SK-N-SH (cell line): ENCODE results near the gene ELANE. TPM values are rescaled to one million over a fixed set of nuclear protein-coding genes. Genes with fewer than 3 reads are reported as not detected.

Source experiments
- CTCF ChIA-PET: fragments of 300-600, 350-600 bp; formaldehyde crosslinking; extraction: SDS; loops from one replicate; lab custom pipeline; 2021; lab: Yijun Ruan, JAX
- POLR2A ChIA-PET: fragments of 350-600 bp; sonication (Branson Sonifier 250); formaldehyde crosslinking; extraction: SDS; loops from one replicate; lab custom pipeline; 2020; ENCODE audit warnings: antibody characterized with exemption, inconsistent platforms; lab: Yijun Ruan, JAX
- DNase-seq: peaks from one replicate; pipeline ENCODE4 v3.0.0; 2012
- H2AFZ ChIP-seq: fragments of 200-600 bp; sonication (generic); 2 replicates; pipeline ENCODE4 v1.8.1; 2016; ENCODE audit warnings: antibody characterized with exemption, mild to moderate bottlenecking, low read depth
- H3F3A ChIP-seq: fragments of 200-600 bp; sonication (generic); replicated peaks from 2 replicates; pipeline ENCODE3; 2016; ENCODE audit warnings: antibody characterized with exemption, mild to moderate bottlenecking; ENCODE audit not compliant: insufficient read depth
- H3K27ac ChIP-seq, 2 experiments: fragments of 200-500 bp in 1 of 2; fragments of 200-600 bp in 1 of 2; sonication (Bioruptor generic) in 1 of 2; sonication (generic), shearing (Covaris generic) in 1 of 2; 2 replicates each; pipeline versions ENCODE4 v1.5.1 to v1.6.1; 2014 to 2016; ENCODE audit warnings: low read depth in 2 of 2, inconsistent platforms in 1 of 2, low read length in 1 of 2, mild to moderate bottlenecking in 1 of 2, mixed read lengths in 1 of 2
- H3K27me3 ChIP-seq: fragments of 200-600 bp; sonication (generic), shearing (Covaris generic); 2 replicates; pipeline ENCODE4 v1.6.1; 2016; ENCODE audit warnings: mixed run types; ENCODE audit not compliant: insufficient read depth
- H3K36me3 ChIP-seq, 2 experiments: fragments of 200-500 bp in 1 of 2; fragments of 200-600 bp in 1 of 2; sonication (Bioruptor generic) in 1 of 2; sonication (generic) in 1 of 2; replicated peaks in 1 of 2; 2 replicates each; pipeline versions ENCODE3 to v1.5.1; 2014 to 2016; ENCODE audit warnings: low read length in 1 of 2, mild to moderate bottlenecking in 1 of 2; ENCODE audit not compliant: insufficient read depth in 2 of 2, control insufficient read depth in 1 of 2
- H3K4me1 ChIP-seq, 2 experiments: fragments of 200-500 bp in 1 of 2; fragments of 200-600 bp in 1 of 2; sonication (Bioruptor generic) in 1 of 2; sonication (generic), shearing (Covaris generic) in 1 of 2; 2 replicates each; pipeline versions ENCODE4 v1.5.1 to v1.6.1; 2014 to 2016; ENCODE audit warnings: low read depth in 1 of 2, low read length in 1 of 2, mixed run types in 1 of 2; ENCODE audit not compliant: insufficient read depth in 2 of 2, control insufficient read depth in 1 of 2
- H3K4me2 ChIP-seq: fragments of 200-600 bp; sonication (generic), shearing (Covaris generic); 2 replicates; pipeline ENCODE4 v1.6.1; 2017; ENCODE audit warnings: mixed run types
- H3K4me3 ChIP-seq, 2 experiments: fragments of 200-500 bp in 1 of 2; fragments of 200-600 bp in 1 of 2; sonication (Bioruptor generic) in 1 of 2; sonication (generic), shearing (Covaris generic) in 1 of 2; 2 replicates each; pipeline versions ENCODE4 v1.5.1 to v1.8.1; 2014 to 2016; ENCODE audit warnings: low read depth in 2 of 2, inconsistent platforms in 1 of 2, low read length in 1 of 2, mild to moderate bottlenecking in 1 of 2, mixed read lengths in 1 of 2, moderate library complexity in 1 of 2
- H3K79me2 ChIP-seq: fragments of 200-600 bp; sonication (generic); 2 replicates; pipeline ENCODE4 v1.8.1; 2017; ENCODE audit warnings: mild to moderate bottlenecking; ENCODE audit not compliant: insufficient read depth
- H3K9ac ChIP-seq: fragments of 200-600 bp; sonication (generic); 2 replicates; pipeline ENCODE4 v1.6.1; 2017; ENCODE audit warnings: mixed run types
- H3K9me2 ChIP-seq: fragments of 200-600 bp; sonication (generic); 2 replicates; pipeline ENCODE4 v1.6.1; 2017; ENCODE audit warnings: mixed run types
- H3K9me3 ChIP-seq: fragments of 200-600 bp; sonication (generic); 2 replicates; pipeline ENCODE4 v1.6.1; 2017; ENCODE audit warnings: mixed run types, mild to moderate bottlenecking, moderate library complexity
- H4K20me1 ChIP-seq: fragments of 200-600 bp; sonication (generic); 2 replicates; pipeline ENCODE4 v1.6.1; 2017; ENCODE audit warnings: mild to moderate bottlenecking, mixed run types; ENCODE audit not compliant: insufficient read depth
- CHD2 ChIP-seq: fragments of 150-350 bp; IDR thresholded peaks from 2 replicates; pipeline ENCODE4 v1.6.1; 2018; ENCODE audit warnings: low read length; ENCODE audit not compliant: partially characterized antibody
- EZH2phosphoT487 ChIP-seq: fragments of 200-600 bp; sonication (generic); IDR thresholded peaks from 2 replicates; pipeline ENCODE4 v1.6.1; 2017; ENCODE audit warnings: low read depth, mixed run types, mild to moderate bottlenecking, antibody characterized with exemption, moderate library complexity, borderline replicate concordance
- IRF3 ChIP-seq: fragments of 150-350 bp; IDR thresholded peaks from 2 replicates; pipeline ENCODE4 v1.6.1; 2016; ENCODE audit warnings: mild to moderate bottlenecking, low read depth, low read length
- NRF1 ChIP-seq: IDR thresholded peaks from 2 replicates; pipeline ENCODE4 v1.6.1; 2012; ENCODE audit warnings: low read depth, mild to moderate bottlenecking, low read length
- POLR2AphosphoS5 ChIP-seq: IDR thresholded peaks from 2 replicates; pipeline ENCODE4 v1.6.1; 2012; ENCODE audit warnings: low read depth, low read length
- REST ChIP-seq: IDR thresholded peaks from 2 replicates; pipeline ENCODE4 v1.6.1; 2012; ENCODE audit warnings: mild to moderate bottlenecking, low read depth, low read length, moderate library complexity
- RXRA ChIP-seq: IDR thresholded peaks from 2 replicates; pipeline ENCODE4 v1.4.0; 2012; ENCODE audit warnings: low read depth, mild to moderate bottlenecking, borderline replicate concordance
- TAF1 ChIP-seq: IDR thresholded peaks from 2 replicates; pipeline ENCODE4 v1.6.1; 2012; ENCODE audit warnings: low read depth, mild to moderate bottlenecking, low read length, moderate library complexity, borderline replicate concordance
- USF2 ChIP-seq: fragments of 150-350 bp; IDR thresholded peaks from 2 replicates; pipeline ENCODE4 v1.6.1; 2017; ENCODE audit warnings: antibody characterized with exemption, low read length, low read depth, borderline replicate concordance
- YY1 ChIP-seq: IDR thresholded peaks from 2 replicates; pipeline ENCODE4 v1.4.0; 2012; ENCODE audit warnings: low read depth, mild to moderate bottlenecking
- ZBTB33 ChIP-seq: IDR thresholded peaks from 2 replicates; pipeline ENCODE4 v1.4.0; 2012; ENCODE audit warnings: low read depth, borderline replicate concordance
- WGBS: methylation state at CpG from one replicate; pipeline ENCODE4 v1.1.6; 2017; ENCODE audit warnings: low lambda C conversion rate; 5-methylcytosine and 5-hydroxymethylcytosine counted together
- polyA plus RNA-seq, 3 experiments: library from polyadenylated mRNA; depleted of rRNA; stranded (reverse); fragments of >200 nt; gene quantifications; 2 replicates each; pipeline ENCODE4 v1.2.3, GENCODE V29; 2012

ELANE gene
- polyA plus RNA-seq, 1 of the 3 experiments (the other 2 are of a cell fraction) = not detected

- H3K27ac ChIP-seq = no peak overlapping the region
- 97% methylated on average over 43 of the region's 80 CpGs for WGBS
- peaks cover 36 to 43% of the 10 kb centered on the region in 2 experiments for H3K36me3 ChIP-seq
- no peaks in the 10 kb centered on the region for H3K27me3 ChIP-seq
- DNase-seq = peak; percentile 61
- no peaks in the 10 kb centered on the region for H3K9me3 ChIP-seq
- H3K9me2 ChIP-seq = no peaks in the 10 kb centered on the region
- H3K9ac ChIP-seq = no peak overlapping the region
- CTCF ChIA-PET = interaction anchor here (1.3 kb wide), 1 partner anchor 11 kb away, joined by 5 read pairs; no protein-coding TSS in a partner anchor
- TF ChIP-seq RXRA (no peak), REST (no peak), YY1 (no peak), IRF3 (no peak), EZH2phosphoT487 (no peak), ZBTB33 (no peak), POLR2AphosphoS5 (no peak), CHD2 (no peak), TAF1 (no peak), NRF1 (no peak), USF2 (no peak)
- TF ChIP-seq, all 33 proteins: peak for 0
- POLR2A ChIA-PET = no interaction called here
- H3K4me2 ChIP-seq = no peak overlapping the region
- H3K79me2 ChIP-seq = peaks cover 27% of the 10 kb centered on the region; the same call in 1 of the 2 replicates
- peaks cover 34% of the 10 kb centered on the region for H3F3A ChIP-seq
- no peaks in the 10 kb centered on the region for H3K4me1 ChIP-seq
- peaks cover 50% of the 10 kb centered on the region for H4K20me1 ChIP-seq
- H2AFZ ChIP-seq = no peak overlapping the region
- no peak overlapping the region for H3K4me3 ChIP-seq
Measured at GRCh38 chr19:812049-812746, 39.9 kb upstream of the ELANE start.
